HepG2 (cell line): ENCODE results near the gene RASGRF1. TPM values are rescaled to one million over a fixed set of nuclear protein-coding genes. Genes with fewer than 3 reads are reported as not detected.
A peak's percentile ranks its signal among the peaks of the same experiment; 100 is the strongest.

ENCODE experiments used
- BRF2 ChIP-seq: sonication (generic); formaldehyde crosslinking; IDR thresholded peaks from 2 replicates; pipeline ENCODE4 v1.8.1; 2022; ENCODE audit warnings: mild to moderate bottlenecking, missing genetic modification reagents
- KDM6A ChIP-seq: IDR thresholded peaks from 2 replicates; pipeline ENCODE4 v1.6.1; 2016; ENCODE audit warnings: low read depth
- KLF6 ChIP-seq: IDR thresholded peaks from 2 replicates; pipeline ENCODE4 v1.8.0; 2016; ENCODE audit warnings: missing biosample characterization, missing genetic modification reagents
- KMT2B ChIP-seq: IDR thresholded peaks from 2 replicates; pipeline ENCODE4 v1.6.1; 2016; ENCODE audit warnings: missing genetic modification reagents, missing compliant biosample characterization
- LCORL ChIP-seq, 2 experiments: fragments of 450-650 bp in 1 of 2; sonication (generic) in 1 of 2; formaldehyde crosslinking in 1 of 2; IDR thresholded peaks; 2 replicates each; pipeline versions ENCODE4 v1.5.0 to v1.6.1; 2017 to 2020; ENCODE audit warnings: antibody characterized with exemption in 1 of 2, missing genetic modification reagents in 1 of 2
- NFRKB ChIP-seq: fragments of 450-650 bp; IDR thresholded peaks from 2 replicates; pipeline ENCODE4 v1.6.1; 2017
- PHF21A ChIP-seq: sonication (generic); formaldehyde crosslinking; IDR thresholded peaks from 2 replicates; pipeline ENCODE4 v1.5.0; 2020; ENCODE audit warnings: mild to moderate bottlenecking, missing genetic modification reagents
- RARA ChIP-seq: IDR thresholded peaks from 2 replicates; pipeline ENCODE4 v1.6.1; 2016; ENCODE audit warnings: missing genetic modification reagents, missing compliant biosample characterization
- SKI ChIP-seq: fragments of 450-650 bp; IDR thresholded peaks from one replicate; pipeline ENCODE4 v1.6.1; 2018; ENCODE audit warnings: mild to moderate bottlenecking; ENCODE audit not compliant: partially characterized antibody
- SNRNP70 ChIP-seq: fragments of 200-400 bp; formaldehyde crosslinking; IDR thresholded peaks from 2 replicates; pipeline ENCODE4 v1.6.1; 2017; ENCODE audit warnings: mild to moderate bottlenecking, low read depth, low read length, moderate library complexity
- STAG1 ChIP-seq: sonication (generic); formaldehyde crosslinking; IDR thresholded peaks from 2 replicates; pipeline ENCODE4 v1.4.0; 2020; ENCODE audit warnings: missing genetic modification reagents
- TBX2 ChIP-seq: sonication (generic); formaldehyde crosslinking; IDR thresholded peaks from 2 replicates; pipeline ENCODE4 v1.5.0; 2020; ENCODE audit warnings: missing genetic modification reagents, mild to moderate bottlenecking, borderline replicate concordance
- TGIF2 ChIP-seq: IDR thresholded peaks from 2 replicates; pipeline ENCODE4 v1.6.1; 2016; ENCODE audit warnings: control low read depth, missing compliant biosample characterization
- ZNF460 ChIP-seq: sonication (generic); formaldehyde crosslinking; IDR thresholded peaks from 2 replicates; pipeline ENCODE4 v1.5.1; 2020; ENCODE audit warnings: missing genetic modification reagents, mild to moderate bottlenecking, borderline replicate concordance
- ZNF557 ChIP-seq: sonication (generic); formaldehyde crosslinking; IDR thresholded peaks from 2 replicates; pipeline ENCODE4 v1.4.0; 2020; ENCODE audit warnings: missing genetic modification reagents
- ZNF598 ChIP-seq: sonication (generic); formaldehyde crosslinking; IDR thresholded peaks from 2 replicates; pipeline ENCODE4 v1.5.1; 2020; ENCODE audit warnings: mild to moderate bottlenecking, missing genetic modification reagents, borderline replicate concordance
- polyA plus RNA-seq, 8 experiments: library from polyadenylated mRNA; depleted of rRNA in 3 of 8; stranded (reverse) in 7 of 8; unstranded in 1 of 8; fragments of >200 nt; fragmentation: Illumina TruSeq in 4 of 8; extraction: Trizol in 4 of 8; gene quantifications; 2 replicates each; pipeline versions ENCODE4 v1.2.1 to v1.2.3, GENCODE V29; 2011 to 2016; ENCODE audit warnings: low read depth in 4 of 8, missing spikeins in 1 of 8, mixed read lengths in 1 of 8; ENCODE audit not compliant: insufficient read depth in 1 of 8
- total RNA-seq, 5 experiments: library from RNA; depleted of rRNA; stranded (reverse); fragments of >200 nt; fragmentation: Illumina TruSeq; extraction: Trizol; gene quantifications; 2 replicates each; pipeline ENCODE4 v1.2.3, GENCODE V29; 2016; ENCODE audit warnings: low read depth in 1 of 5
- TF ChIP-seq, protein P1 (sequence below): sonication (generic); formaldehyde crosslinking; IDR thresholded peaks from 2 replicates; pipeline ENCODE4 v1.8.0; 2022; ENCODE audit warnings: mild to moderate bottlenecking, missing genetic modification reagents, moderate library complexity
- TF ChIP-seq, protein P2 (sequence below): sonication (generic); formaldehyde crosslinking; IDR thresholded peaks from 2 replicates; pipeline ENCODE4 v1.4.0; 2020; ENCODE audit warnings: missing genetic modification reagents
- TF ChIP-seq, protein P3 (sequence below): IDR thresholded peaks from 2 replicates; pipeline ENCODE4 v1.4.0; 2020; ENCODE audit warnings: mild to moderate bottlenecking, missing genetic modification reagents

Gene RASGRF1
- total and polyA plus RNA-seq, 2 of the 13 experiments (the other 11 are each of a cell fraction or from before 2014, with no cell fraction given): 0.55 to 3.0 TPM

- no peak for TF ChIP-seq BRF2 (CRISPR knock-in tag)
- TF ChIP-seq, protein P1, sequence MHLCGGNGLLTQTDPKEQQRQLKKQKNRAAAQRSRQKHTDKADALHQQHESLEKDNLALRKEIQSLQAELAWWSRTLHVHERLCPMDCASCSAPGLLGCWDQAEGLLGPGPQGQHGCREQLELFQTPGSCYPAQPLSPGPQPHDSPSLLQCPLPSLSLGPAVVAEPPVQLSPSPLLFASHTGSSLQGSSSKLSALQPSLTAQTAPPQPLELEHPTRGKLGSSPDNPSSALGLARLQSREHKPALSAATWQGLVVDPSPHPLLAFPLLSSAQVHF (CRISPR knock-in tag): no peak
- TF ChIP-seq TBX2 (CRISPR knock-in tag): peak; percentile 98
- TF ChIP-seq, protein P2, sequence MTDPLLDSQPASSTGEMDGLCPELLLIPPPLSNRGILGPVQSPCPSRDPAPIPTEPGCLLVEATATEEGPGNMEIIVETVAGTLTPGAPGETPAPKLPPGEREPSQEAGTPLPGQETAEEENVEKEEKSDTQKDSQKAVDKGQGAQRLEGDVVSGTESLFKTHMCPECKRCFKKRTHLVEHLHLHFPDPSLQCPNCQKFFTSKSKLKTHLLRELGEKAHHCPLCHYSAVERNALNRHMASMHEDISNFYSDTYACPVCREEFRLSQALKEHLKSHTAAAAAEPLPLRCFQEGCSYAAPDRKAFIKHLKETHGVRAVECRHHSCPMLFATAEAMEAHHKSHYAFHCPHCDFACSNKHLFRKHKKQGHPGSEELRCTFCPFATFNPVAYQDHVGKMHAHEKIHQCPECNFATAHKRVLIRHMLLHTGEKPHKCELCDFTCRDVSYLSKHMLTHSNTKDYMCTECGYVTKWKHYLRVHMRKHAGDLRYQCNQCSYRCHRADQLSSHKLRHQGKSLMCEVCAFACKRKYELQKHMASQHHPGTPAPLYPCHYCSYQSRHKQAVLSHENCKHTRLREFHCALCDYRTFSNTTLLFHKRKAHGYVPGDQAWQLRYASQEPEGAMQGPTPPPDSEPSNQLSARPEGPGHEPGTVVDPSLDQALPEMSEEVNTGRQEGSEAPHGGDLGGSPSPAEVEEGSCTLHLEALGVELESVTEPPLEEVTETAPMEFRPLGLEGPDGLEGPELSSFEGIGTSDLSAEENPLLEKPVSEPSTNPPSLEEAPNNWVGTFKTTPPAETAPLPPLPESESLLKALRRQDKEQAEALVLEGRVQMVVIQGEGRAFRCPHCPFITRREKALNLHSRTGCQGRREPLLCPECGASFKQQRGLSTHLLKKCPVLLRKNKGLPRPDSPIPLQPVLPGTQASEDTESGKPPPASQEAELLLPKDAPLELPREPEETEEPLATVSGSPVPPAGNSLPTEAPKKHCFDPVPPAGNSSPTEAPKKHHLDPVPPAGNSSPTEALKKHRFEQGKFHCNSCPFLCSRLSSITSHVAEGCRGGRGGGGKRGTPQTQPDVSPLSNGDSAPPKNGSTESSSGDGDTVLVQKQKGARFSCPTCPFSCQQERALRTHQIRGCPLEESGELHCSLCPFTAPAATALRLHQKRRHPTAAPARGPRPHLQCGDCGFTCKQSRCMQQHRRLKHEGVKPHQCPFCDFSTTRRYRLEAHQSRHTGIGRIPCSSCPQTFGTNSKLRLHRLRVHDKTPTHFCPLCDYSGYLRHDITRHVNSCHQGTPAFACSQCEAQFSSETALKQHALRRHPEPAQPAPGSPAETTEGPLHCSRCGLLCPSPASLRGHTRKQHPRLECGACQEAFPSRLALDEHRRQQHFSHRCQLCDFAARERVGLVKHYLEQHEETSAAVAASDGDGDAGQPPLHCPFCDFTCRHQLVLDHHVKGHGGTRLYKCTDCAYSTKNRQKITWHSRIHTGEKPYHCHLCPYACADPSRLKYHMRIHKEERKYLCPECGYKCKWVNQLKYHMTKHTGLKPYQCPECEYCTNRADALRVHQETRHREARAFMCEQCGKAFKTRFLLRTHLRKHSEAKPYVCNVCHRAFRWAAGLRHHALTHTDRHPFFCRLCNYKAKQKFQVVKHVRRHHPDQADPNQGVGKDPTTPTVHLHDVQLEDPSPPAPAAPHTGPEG (CRISPR knock-in tag): peak; percentile 73; the same call in 1 of the 2 replicates
- peak; percentile 99 for TF ChIP-seq PHF21A (CRISPR knock-in tag)
- TF ChIP-seq KDM6A (CRISPR knock-in tag): peak; percentile 99
- no peak; the same call in 1 of the 2 replicates for TF ChIP-seq ZNF460 (CRISPR knock-in tag)
- peak; percentile 63; the same call in 1 of the 2 replicates for TF ChIP-seq TGIF2 (CRISPR knock-in tag)
- peak; percentile 58; the same call in 1 of the 2 replicates for TF ChIP-seq KLF6 (CRISPR knock-in tag)
- TF ChIP-seq, protein P3, sequence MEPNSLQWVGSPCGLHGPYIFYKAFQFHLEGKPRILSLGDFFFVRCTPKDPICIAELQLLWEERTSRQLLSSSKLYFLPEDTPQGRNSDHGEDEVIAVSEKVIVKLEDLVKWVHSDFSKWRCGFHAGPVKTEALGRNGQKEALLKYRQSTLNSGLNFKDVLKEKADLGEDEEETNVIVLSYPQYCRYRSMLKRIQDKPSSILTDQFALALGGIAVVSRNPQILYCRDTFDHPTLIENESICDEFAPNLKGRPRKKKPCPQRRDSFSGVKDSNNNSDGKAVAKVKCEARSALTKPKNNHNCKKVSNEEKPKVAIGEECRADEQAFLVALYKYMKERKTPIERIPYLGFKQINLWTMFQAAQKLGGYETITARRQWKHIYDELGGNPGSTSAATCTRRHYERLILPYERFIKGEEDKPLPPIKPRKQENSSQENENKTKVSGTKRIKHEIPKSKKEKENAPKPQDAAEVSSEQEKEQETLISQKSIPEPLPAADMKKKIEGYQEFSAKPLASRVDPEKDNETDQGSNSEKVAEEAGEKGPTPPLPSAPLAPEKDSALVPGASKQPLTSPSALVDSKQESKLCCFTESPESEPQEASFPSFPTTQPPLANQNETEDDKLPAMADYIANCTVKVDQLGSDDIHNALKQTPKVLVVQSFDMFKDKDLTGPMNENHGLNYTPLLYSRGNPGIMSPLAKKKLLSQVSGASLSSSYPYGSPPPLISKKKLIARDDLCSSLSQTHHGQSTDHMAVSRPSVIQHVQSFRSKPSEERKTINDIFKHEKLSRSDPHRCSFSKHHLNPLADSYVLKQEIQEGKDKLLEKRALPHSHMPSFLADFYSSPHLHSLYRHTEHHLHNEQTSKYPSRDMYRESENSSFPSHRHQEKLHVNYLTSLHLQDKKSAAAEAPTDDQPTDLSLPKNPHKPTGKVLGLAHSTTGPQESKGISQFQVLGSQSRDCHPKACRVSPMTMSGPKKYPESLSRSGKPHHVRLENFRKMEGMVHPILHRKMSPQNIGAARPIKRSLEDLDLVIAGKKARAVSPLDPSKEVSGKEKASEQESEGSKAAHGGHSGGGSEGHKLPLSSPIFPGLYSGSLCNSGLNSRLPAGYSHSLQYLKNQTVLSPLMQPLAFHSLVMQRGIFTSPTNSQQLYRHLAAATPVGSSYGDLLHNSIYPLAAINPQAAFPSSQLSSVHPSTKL: peak; percentile 94
- TF ChIP-seq SKI: peak; percentile 81
- peak; percentile 98 for TF ChIP-seq RARA
- no peak for TF ChIP-seq NFRKB
- TF ChIP-seq SNRNP70: no peak
- peak; percentile 40; the same call in 1 of the 2 replicates for TF ChIP-seq KMT2B (CRISPR knock-in tag)
- no peak for TF ChIP-seq LCORL (IDR thresholded peaks at IDR 0.05)
- TF ChIP-seq LCORL (CRISPR knock-in tag; IDR thresholded peaks at IDR 0.05): peak; percentile 97
- TF ChIP-seq ZNF598: no peak; the same call in 1 of the 2 replicates
- 0 out of 2 replicates have a peak, but pooled peaks have one; percentile 36 for TF ChIP-seq ZNF557
- peak; percentile 19; the same call in 1 of the 2 replicates for TF ChIP-seq STAG1 (CRISPR knock-in tag)
Measured at GRCh38 chr15:78993931-78994530, 96.5 kb downstream of the RASGRF1 start (continued).
